Natural killer cell (primary cell): ENCODE data around the gene TEX2. TPM values are rescaled to one million over a fixed set of nuclear protein-coding genes. Genes with fewer than 3 reads are reported as not detected.

Experiments
- ATAC-seq, 3 donors: fragments of 150-1000 bp in 2 of 3; fragments of 200-7000 bp in 1 of 3; cut with Tn5 transposase; 1 replicate in 1 of 3; 2 replicates in 2 of 3; pipeline ENCODE4 v1.10.0; 2021; ENCODE audit warnings: mild to moderate bottlenecking in 2 of 3, moderate library complexity in 2 of 3
- DNase-seq, 2 donors: peaks; one replicate each; pipeline versions ENCODE4 v3.0.0 to v3.0.0-alpha.2; 2013 to 2021; ENCODE audit warnings: mixed read lengths in 1 of 2
- H3K27ac ChIP-seq: one replicate; pipeline ENCODE4 v1.5.1; 2013; ENCODE audit warnings: mild to moderate bottlenecking, low read length
- H3K27me3 ChIP-seq: one replicate; pipeline ENCODE4 v1.6.1; 2013; ENCODE audit warnings: low read length; ENCODE audit not compliant: control insufficient read depth, insufficient read depth
- H3K36me3 ChIP-seq: one replicate; pipeline ENCODE4 v1.6.1; 2013; ENCODE audit warnings: low read length; ENCODE audit not compliant: control insufficient read depth, insufficient read depth
- H3K4me1 ChIP-seq: one replicate; pipeline ENCODE4 v1.6.1; 2013; ENCODE audit warnings: low read length; ENCODE audit not compliant: control insufficient read depth, insufficient read depth
- H3K4me3 ChIP-seq: one replicate; pipeline ENCODE4 v1.5.1; 2013; ENCODE audit warnings: low read length
- H3K9me3 ChIP-seq: one replicate; pipeline ENCODE4 v1.6.1; 2013; ENCODE audit warnings: low read length; ENCODE audit not compliant: control insufficient read depth, insufficient read depth
- H3K27ac Mint-ChIP-seq, 2 donors: one replicate each; pipeline ENCODE4 v1.8.0; 2022; ENCODE audit warnings: mild to moderate bottlenecking in 2 of 2, mixed read lengths in 2 of 2, moderate library complexity in 1 of 2
- H3K27me3 Mint-ChIP-seq, 2 donors: one replicate each; pipeline ENCODE4 v1.8.0; 2022; ENCODE audit warnings: low read depth in 2 of 2, mixed read lengths in 2 of 2
- H3K36me3 Mint-ChIP-seq: one replicate; pipeline ENCODE4 v1.8.0; 2022; ENCODE audit warnings: mixed read lengths
- H3K4me1 Mint-ChIP-seq, 2 donors: one replicate each; pipeline ENCODE4 v1.8.0; 2022; ENCODE audit warnings: mixed read lengths in 2 of 2
- H3K4me3 Mint-ChIP-seq: one replicate; pipeline ENCODE4 v1.8.0; 2022; ENCODE audit warnings: mild to moderate bottlenecking, moderate library complexity, mixed read lengths
- H3K9me3 Mint-ChIP-seq, 2 donors: one replicate each; pipeline ENCODE4 v1.8.0; 2022; ENCODE audit warnings: mixed read lengths in 2 of 2
- WGBS: methylation state at CpG from one replicate; pipeline ENCODE4 v1.1.7; 2013; ENCODE audit warnings: missing lambda C conversion rate; ENCODE audit not compliant: insufficient coverage; 5-methylcytosine and 5-hydroxymethylcytosine counted together
- intact Hi-C: fragments of 100-400 bp; cut with micrococcal nuclease; formaldehyde crosslinking; loops from one replicate; pipeline ENCODE4 v1.14.2; 2022
- total RNA-seq, 4 donors: library from RNA; stranded (reverse); fragments of 120-200 nt in 1 of 4; gene quantifications; one replicate each; pipeline versions ENCODE4 v1.2.3 to v1.2.4, GENCODE V29; 2013 to 2022
- TF ChIP-seq, protein P1 (sequence below): fragments of 200-600 bp; IDR thresholded peaks from one replicate; pipeline ENCODE4 v1.8.0; 2022; ENCODE audit warnings: antibody characterized with exemption

TEX2 gene
- total RNA-seq, 3 donors from 2014 or later (not counting 1 experiment from before 2014, with no cell fraction given): 8.3 to 16.3 (median 11.3) TPM

DNA sequence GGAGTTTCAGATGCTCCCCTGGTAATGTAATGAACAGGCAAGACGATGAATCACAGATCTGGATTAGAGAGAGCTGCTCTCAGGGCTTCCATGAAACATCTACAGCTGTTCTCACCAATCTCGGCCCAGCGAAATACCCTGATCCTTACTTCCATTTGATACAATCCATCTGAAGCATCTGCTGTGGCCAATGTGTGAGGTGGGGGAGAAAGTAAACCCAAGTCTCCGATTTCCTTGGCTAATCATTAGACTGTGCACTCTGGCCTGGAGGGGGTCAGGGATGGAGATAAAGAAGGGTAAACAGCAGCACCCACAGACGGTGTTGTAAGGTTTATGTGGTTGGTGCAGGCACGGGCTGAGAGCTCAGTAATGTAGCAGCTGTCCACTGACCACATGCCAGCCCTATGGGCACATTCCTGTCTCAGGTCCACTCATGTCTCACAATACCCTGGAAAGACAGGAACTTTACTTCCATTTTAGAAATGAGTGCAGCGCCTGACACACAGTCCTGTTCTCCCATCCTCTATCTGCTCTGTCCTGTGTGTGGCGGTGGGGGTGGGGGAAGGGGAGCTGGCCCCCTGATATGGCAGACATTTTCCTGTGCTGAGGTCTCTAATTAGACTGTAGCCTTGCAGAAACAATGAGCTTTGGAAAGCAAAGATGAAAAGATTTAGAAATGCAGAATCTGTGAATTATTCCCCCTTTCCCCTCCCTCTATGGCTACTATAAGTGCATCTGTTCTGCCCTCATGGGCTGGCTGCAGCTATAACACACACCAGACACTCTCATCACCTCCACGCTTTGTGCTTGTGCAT, 84.8 kb downstream of the TEX2 start:
- H3K9me3 ChIP-seq: no peaks in the 10 kb centered on the region
- peaks cover 14% of the 10 kb centered on the region for H3K36me3 ChIP-seq
- H3K4me1 ChIP-seq: peaks cover 5% of the 10 kb centered on the region
- Mint-ChIP-seq H3K4me3 (no peak overlapping the region), H3K36me3 (no peaks in the 10 kb centered on the region), H3K27ac (no peak overlapping the region), H3K27me3 (no peaks in the 10 kb centered on the region), H3K4me1 (no peaks in the 10 kb centered on the region), H3K9me3 (no peaks in the 10 kb centered on the region)
- WGBS: 85% methylated on average over 7 of the region's 9 CpGs
- H3K4me3 ChIP-seq: no peak overlapping the region
- no peaks in the 10 kb centered on the region for H3K27me3 ChIP-seq
- intact Hi-C loops: no loop called here
- ATAC-seq (no peak), DNase-seq (no peak)
- TF ChIP-seq, protein P1, sequence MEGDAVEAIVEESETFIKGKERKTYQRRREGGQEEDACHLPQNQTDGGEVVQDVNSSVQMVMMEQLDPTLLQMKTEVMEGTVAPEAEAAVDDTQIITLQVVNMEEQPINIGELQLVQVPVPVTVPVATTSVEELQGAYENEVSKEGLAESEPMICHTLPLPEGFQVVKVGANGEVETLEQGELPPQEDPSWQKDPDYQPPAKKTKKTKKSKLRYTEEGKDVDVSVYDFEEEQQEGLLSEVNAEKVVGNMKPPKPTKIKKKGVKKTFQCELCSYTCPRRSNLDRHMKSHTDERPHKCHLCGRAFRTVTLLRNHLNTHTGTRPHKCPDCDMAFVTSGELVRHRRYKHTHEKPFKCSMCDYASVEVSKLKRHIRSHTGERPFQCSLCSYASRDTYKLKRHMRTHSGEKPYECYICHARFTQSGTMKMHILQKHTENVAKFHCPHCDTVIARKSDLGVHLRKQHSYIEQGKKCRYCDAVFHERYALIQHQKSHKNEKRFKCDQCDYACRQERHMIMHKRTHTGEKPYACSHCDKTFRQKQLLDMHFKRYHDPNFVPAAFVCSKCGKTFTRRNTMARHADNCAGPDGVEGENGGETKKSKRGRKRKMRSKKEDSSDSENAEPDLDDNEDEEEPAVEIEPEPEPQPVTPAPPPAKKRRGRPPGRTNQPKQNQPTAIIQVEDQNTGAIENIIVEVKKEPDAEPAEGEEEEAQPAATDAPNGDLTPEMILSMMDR: no peak
- H3K27ac ChIP-seq: no peak overlapping the region

DNA sequence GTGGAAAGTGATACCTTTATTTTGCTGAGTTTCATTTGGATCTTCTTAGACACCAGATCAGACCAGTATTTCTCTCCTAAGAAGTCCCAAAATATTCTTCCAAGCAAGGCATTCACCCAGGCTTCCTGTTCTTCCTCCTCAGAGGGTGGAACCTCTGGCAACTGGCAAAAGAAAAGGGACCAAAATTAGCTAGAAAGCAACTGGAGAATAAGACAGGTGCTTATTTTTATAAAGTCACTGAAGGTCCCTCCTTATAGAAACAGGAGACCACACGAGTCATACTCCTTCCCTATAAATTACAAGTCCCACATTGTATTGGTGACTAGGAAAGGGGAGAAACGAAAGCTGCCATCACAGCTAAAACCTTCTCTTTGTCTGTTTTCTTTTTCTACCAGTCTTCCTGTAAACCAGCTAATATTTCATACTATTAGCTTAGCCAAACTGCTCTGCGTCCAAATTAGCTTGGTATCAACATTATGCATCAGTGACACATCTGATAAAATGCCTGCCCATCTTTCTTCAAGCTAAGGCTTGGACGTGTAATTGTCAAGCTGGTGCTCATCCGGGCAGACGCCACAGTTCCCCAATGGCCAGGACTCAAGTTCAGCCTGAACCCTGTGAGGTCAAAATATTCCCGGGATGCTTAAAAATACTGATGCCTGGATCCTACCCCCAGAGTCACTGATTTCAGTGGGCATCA, 85.6 kb downstream of the TEX2 start:
- no peaks in the 10 kb centered on the region for H3K9me3 Mint-ChIP-seq
- intact Hi-C loops: no loop called here
- Histone ChIP-seq H3K36me3 (peaks cover 14% of the 10 kb centered on the region), H3K4me3 (no peak overlapping the region), H3K4me1 (peaks cover 5% of the 10 kb centered on the region), H3K27me3 (no peaks in the 10 kb centered on the region), H3K27ac (no peak overlapping the region), H3K9me3 (no peaks in the 10 kb centered on the region)
- ATAC-seq: no peak
- H3K4me3 Mint-ChIP-seq: no peak overlapping the region
- H3K4me1 Mint-ChIP-seq: no peaks in the 10 kb centered on the region
- TF ChIP-seq, protein P1: no peak
- no peaks in the 10 kb centered on the region for H3K27me3 Mint-ChIP-seq
- no peak overlapping the region for H3K27ac Mint-ChIP-seq
- no peaks in the 10 kb centered on the region for H3K36me3 Mint-ChIP-seq
- WGBS: 94% methylated on average over 5 of the region's 7 CpGs
- DNase-seq: no peak

DNA sequence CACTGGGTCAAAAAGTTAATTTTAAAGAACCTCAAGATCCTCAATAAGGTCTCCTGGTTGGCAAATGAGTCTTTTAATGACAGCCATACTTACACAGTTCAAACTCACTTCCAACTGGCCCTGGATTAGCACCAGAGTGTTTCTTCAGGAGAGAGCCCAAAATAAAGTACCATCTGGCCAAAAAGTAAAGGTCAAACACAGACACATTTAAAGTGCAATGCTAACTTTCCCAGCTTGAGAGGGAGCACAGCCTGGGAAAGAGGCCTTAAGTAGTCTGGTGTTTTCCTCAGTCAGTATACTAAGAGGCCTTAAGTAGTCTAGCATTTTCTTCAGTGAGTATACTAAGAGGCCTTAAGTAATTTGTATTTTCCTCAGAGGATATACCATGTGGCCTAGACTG, 86.5 kb downstream of the TEX2 start:
- H3K4me1 ChIP-seq: peaks cover 5% of the 10 kb centered on the region
- no peaks in the 10 kb centered on the region for H3K36me3 Mint-ChIP-seq
- no peaks in the 10 kb centered on the region for H3K9me3 ChIP-seq
- H3K27me3 ChIP-seq: no peaks in the 10 kb centered on the region
- TF ChIP-seq, protein P1: no peak
- H3K27ac ChIP-seq: no peak overlapping the region
- no peak for DNase-seq
- intact Hi-C loops: no loop called here
- H3K36me3 ChIP-seq: peaks cover 14% of the 10 kb centered on the region
- H3K27ac Mint-ChIP-seq: no peak overlapping the region
- no peak overlapping the region for H3K4me3 ChIP-seq
- H3K4me3 Mint-ChIP-seq: no peak overlapping the region
- no peaks in the 10 kb centered on the region for H3K9me3 Mint-ChIP-seq
- no peaks in the 10 kb centered on the region for H3K4me1 Mint-ChIP-seq
- ATAC-seq: no peak
- no peaks in the 10 kb centered on the region for H3K27me3 Mint-ChIP-seq
